Stimulated activated memory B cell treated with anti-CD40 and anti-IgM and Interleukin-4, amounts not matched to agents 10 μg/mL and 1 μg/mL and 100 μg/mL, for 72 hours (primary cell): ENCODE data around the gene NTS.
A peak's percentile ranks its signal among the peaks of the same experiment; 100 is the strongest.

Source experiments
- ATAC-seq: fragments of 150-1000 bp; cut with Tn5 transposase; 2 replicates; pipeline ENCODE4 v1.10.0; 2021
- H3K27ac Mint-ChIP-seq: one replicate; pipeline ENCODE4 v1.8.0; 2022; ENCODE audit warnings: mild to moderate bottlenecking, mixed read lengths
- H3K27me3 Mint-ChIP-seq: one replicate; pipeline ENCODE4 v1.8.0; 2022; ENCODE audit warnings: mixed read lengths
- H3K36me3 Mint-ChIP-seq: one replicate; pipeline ENCODE4 v1.8.0; 2022; ENCODE audit warnings: mixed read lengths
- H3K4me1 Mint-ChIP-seq: one replicate; pipeline ENCODE4 v1.8.0; 2022; ENCODE audit warnings: mixed read lengths
- H3K4me3 Mint-ChIP-seq: one replicate; pipeline ENCODE4 v1.8.0; 2022; ENCODE audit warnings: mild to moderate bottlenecking, moderate library complexity, mixed read lengths
- H3K9me3 Mint-ChIP-seq: one replicate; pipeline ENCODE4 v1.8.0; 2022; ENCODE audit warnings: mixed read lengths

NTS gene

GRCh38 chr12:85874031-85874461 is at the start of gene NTS:
Gene NTS, plus strand, starts transcription at chr12:85874295. Its CDS starts 109 bp downstream, at chr12:85874404.
- no peaks in the 10 kb centered on the region for H3K36me3 Mint-ChIP-seq

GRCh38 chr12:85825746-85826145 is 48.3 kb upstream of the NTS start:
- no peaks in the 10 kb centered on the region for H3K36me3 Mint-ChIP-seq
- ATAC-seq, result no peak
- no peaks in the 10 kb centered on the region for H3K4me1 Mint-ChIP-seq

More at GRCh38 chr12:85874031-85874461, at the start of gene NTS:
- Mint-ChIP-seq H3K9me3 (no peaks in the 10 kb centered on the region), H3K27me3 (no peaks in the 10 kb centered on the region), H3K27ac (no peak within 1 kb of the TSS), H3K4me1 (no peaks in the 10 kb centered on the region), H3K4me3 (no peak within 1 kb of the TSS)
- ATAC-seq, result peak; percentile 57

GRCh38 chr12:85828576-85828975 is 45.5 kb upstream of the NTS start:
- no peaks in the 10 kb centered on the region for H3K36me3 Mint-ChIP-seq
- H3K27ac Mint-ChIP-seq, result no peak overlapping the region
- ATAC-seq, result no peak
- no peaks in the 10 kb centered on the region for H3K27me3 Mint-ChIP-seq
- H3K9me3 Mint-ChIP-seq, result peaks cover 9% of the 10 kb centered on the region
- no peaks in the 10 kb centered on the region for H3K4me1 Mint-ChIP-seq
- H3K4me3 Mint-ChIP-seq, result no peak overlapping the region

More at GRCh38 chr12:85825746-85826145, 48.3 kb upstream of the NTS start:
- Mint-ChIP-seq H3K4me3 (no peak overlapping the region), H3K27me3 (no peaks in the 10 kb centered on the region), H3K27ac (no peak overlapping the region), H3K9me3 (peaks cover 15% of the 10 kb centered on the region)

GRCh38 chr12:85829391-85829790 is 44.7 kb upstream of the NTS start:
- Mint-ChIP-seq H3K9me3 (peaks cover 6% of the 10 kb centered on the region), H3K4me3 (no peak overlapping the region), H3K36me3 (no peaks in the 10 kb centered on the region), H3K27ac (no peak overlapping the region), H3K4me1 (no peaks in the 10 kb centered on the region), H3K27me3 (no peaks in the 10 kb centered on the region)
- no peak for ATAC-seq

- no peaks in the 10 kb centered on the region for H3K27me3 Mint-ChIP-seq
- H3K4me1 Mint-ChIP-seq, result no peaks in the 10 kb centered on the region
- peaks cover 6% of the 10 kb centered on the region for H3K9me3 Mint-ChIP-seq
- no peaks in the 10 kb centered on the region for H3K36me3 Mint-ChIP-seq
- no peak overlapping the region for H3K27ac Mint-ChIP-seq
- ATAC-seq, result no peak
- H3K4me3 Mint-ChIP-seq, result no peak overlapping the region
Measured at GRCh38 chr12:85831327-85831990, 42.6 kb upstream of the NTS start.

GRCh38 chr12:85833579-85833978 is 40.5 kb upstream of the NTS start:
- no peaks in the 10 kb centered on the region for H3K27me3 Mint-ChIP-seq
- H3K9me3 Mint-ChIP-seq, result no peaks in the 10 kb centered on the region
- ATAC-seq, result no peak
- H3K36me3 Mint-ChIP-seq, result no peaks in the 10 kb centered on the region
- H3K27ac Mint-ChIP-seq, result no peak overlapping the region
- H3K4me3 Mint-ChIP-seq, result no peak overlapping the region
- no peaks in the 10 kb centered on the region for H3K4me1 Mint-ChIP-seq

- ATAC-seq, result no peak
- Mint-ChIP-seq H3K36me3 (no peaks in the 10 kb centered on the region), H3K9me3 (no peaks in the 10 kb centered on the region)
Measured at GRCh38 chr12:85834378-85834777, 39.7 kb upstream of the NTS start.

GRCh38 chr12:85835426-85836196 is 38.5 kb upstream of the NTS start:
- Mint-ChIP-seq H3K9me3 (no peaks in the 10 kb centered on the region), H3K36me3 (no peaks in the 10 kb centered on the region), H3K4me1 (no peaks in the 10 kb centered on the region), H3K27me3 (no peaks in the 10 kb centered on the region), H3K4me3 (no peak overlapping the region), H3K27ac (no peak overlapping the region)
- no peak for ATAC-seq

More at GRCh38 chr12:85834378-85834777, 39.7 kb upstream of the NTS start:
- Mint-ChIP-seq H3K4me1 (no peaks in the 10 kb centered on the region), H3K4me3 (no peak overlapping the region), H3K27me3 (no peaks in the 10 kb centered on the region), H3K27ac (no peak overlapping the region)

GRCh38 chr12:85836197-85837090 is 37.7 kb upstream of the NTS start, which contains the start of gene RASSF9:
Gene RASSF9, minus strand, starts transcription at chr12:85836409. Its CDS starts 208 bp downstream, at chr12:85836201.
- ATAC-seq, result no peak
- Mint-ChIP-seq H3K4me3 (no peak within 1 kb of the TSS), H3K27me3 (no peaks in the 10 kb centered on the region), H3K27ac (no peak within 1 kb of the TSS), H3K36me3 (no peaks in the 10 kb centered on the region), H3K9me3 (no peaks in the 10 kb centered on the region), H3K4me1 (no peaks in the 10 kb centered on the region)

GRCh38 chr12:85843606-85844310 is 30.3 kb upstream of the NTS start:
- H3K4me1 Mint-ChIP-seq, result no peaks in the 10 kb centered on the region
- no peaks in the 10 kb centered on the region for H3K36me3 Mint-ChIP-seq
- H3K9me3 Mint-ChIP-seq, result peaks cover 3% of the 10 kb centered on the region
- H3K27me3 Mint-ChIP-seq, result no peaks in the 10 kb centered on the region
- H3K27ac Mint-ChIP-seq, result no peak overlapping the region
- peak; percentile 10 for ATAC-seq
- no peak overlapping the region for H3K4me3 Mint-ChIP-seq

GRCh38 chr12:85849344-85849743 is 24.8 kb upstream of the NTS start:
- ATAC-seq, result no peak
- Mint-ChIP-seq H3K27me3 (no peaks in the 10 kb centered on the region), H3K27ac (no peak overlapping the region), H3K9me3 (peaks cover 3% of the 10 kb centered on the region), H3K36me3 (no peaks in the 10 kb centered on the region), H3K4me1 (no peaks in the 10 kb centered on the region), H3K4me3 (no peak overlapping the region)

GRCh38 chr12:85855305-85855704 is 18.8 kb upstream of the NTS start:
- Mint-ChIP-seq H3K27me3 (no peaks in the 10 kb centered on the region), H3K4me3 (no peak overlapping the region), H3K36me3 (no peaks in the 10 kb centered on the region), H3K4me1 (no peaks in the 10 kb centered on the region), H3K27ac (no peak overlapping the region), H3K9me3 (peaks cover 4% of the 10 kb centered on the region)
- ATAC-seq, result peak; percentile 36

- Mint-ChIP-seq H3K4me1 (no peaks in the 10 kb centered on the region), H3K9me3 (peaks cover 4% of the 10 kb centered on the region), H3K27ac (no peak overlapping the region), H3K4me3 (no peak overlapping the region), H3K27me3 (no peaks in the 10 kb centered on the region), H3K36me3 (no peaks in the 10 kb centered on the region)
- peak; percentile 48 for ATAC-seq
Measured at GRCh38 chr12:85856966-85857365, 17.1 kb upstream of the NTS start.

GRCh38 chr12:85865890-85866289 is 8.2 kb upstream of the NTS start:
- no peaks in the 10 kb centered on the region for H3K36me3 Mint-ChIP-seq
- peaks cover 9% of the 10 kb centered on the region for H3K27me3 Mint-ChIP-seq
- H3K4me3 Mint-ChIP-seq, result no peak overlapping the region
- ATAC-seq, result no peak
- no peaks in the 10 kb centered on the region for H3K9me3 Mint-ChIP-seq
- no peaks in the 10 kb centered on the region for H3K4me1 Mint-ChIP-seq
- H3K27ac Mint-ChIP-seq, result no peak overlapping the region
